Measurements from ENCODE around the gene PCDHGA11.
"Not testable (repeated sequence)": the region's sequence is repeated elsewhere in the genome, so short reads cannot be mapped to it uniquely, and the experiment has no call there.

Gene PCDHGA11

DNA sequence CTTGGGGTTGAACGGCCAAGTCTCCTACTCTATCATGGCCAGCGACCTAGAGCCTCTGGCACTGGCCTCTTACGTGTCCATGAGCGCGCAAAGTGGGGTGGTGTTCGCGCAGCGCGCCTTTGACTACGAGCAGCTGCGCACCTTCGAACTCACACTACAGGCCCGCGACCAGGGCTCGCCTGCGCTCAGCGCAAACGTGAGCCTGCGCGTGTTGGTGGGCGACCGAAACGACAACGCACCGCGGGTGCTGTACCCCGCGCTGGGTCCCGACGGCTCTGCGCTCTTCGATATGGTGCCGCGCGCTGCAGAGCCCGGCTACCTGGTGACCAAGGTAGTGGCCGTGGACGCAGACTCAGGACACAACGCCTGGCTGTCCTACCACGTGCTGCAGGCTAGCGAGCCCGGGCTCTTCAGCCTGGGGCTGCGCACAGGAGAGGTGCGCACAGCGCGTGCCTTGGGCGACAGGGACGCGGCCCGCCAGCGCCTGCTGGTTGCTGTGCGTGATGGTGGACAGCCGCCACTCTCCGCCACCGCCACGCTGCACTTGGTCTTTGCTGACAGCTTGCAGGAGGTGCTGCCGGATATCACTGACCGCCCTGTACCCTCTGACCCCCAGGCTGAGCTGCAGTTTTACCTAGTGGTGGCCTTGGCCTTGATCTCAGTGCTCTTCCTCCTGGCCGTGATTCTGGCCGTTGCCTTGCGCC, 21.1 kb upstream of the PCDHGA11 start:
- DNase-seq = no peak

DNA sequence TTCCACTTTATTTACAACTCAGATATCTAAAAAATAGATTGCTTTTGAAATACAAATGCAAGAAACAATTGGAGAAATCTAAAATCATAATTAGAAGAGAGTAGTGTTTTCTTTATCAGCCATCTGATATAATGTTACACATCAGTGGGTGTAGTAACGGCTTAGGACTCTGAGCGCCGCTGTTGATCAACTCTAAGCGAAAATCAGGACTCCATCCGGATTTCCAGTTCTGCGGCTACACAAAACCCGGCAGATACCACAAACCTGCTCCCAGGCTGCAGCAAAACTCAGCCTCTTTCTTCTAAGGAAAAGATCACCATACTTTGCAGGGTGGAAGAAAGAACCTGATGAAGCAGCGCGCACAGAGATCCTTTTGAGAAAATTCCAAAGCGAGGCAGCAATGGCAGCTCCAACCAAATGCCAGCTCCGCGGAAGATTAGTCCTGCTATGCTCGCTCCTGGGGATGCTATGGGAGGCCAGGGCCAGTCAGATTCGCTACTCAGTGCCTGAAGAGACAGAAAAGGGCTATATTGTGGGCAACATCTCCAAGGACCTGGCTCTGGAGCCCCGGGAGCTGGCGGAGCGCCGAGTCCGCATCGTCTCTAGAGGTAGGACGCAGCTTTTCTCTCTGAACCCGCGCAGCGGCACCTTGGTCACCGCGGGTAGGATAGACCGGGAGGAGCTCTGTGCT, 18.2 kb upstream of the PCDHGA11 start, which contains the start of gene PCDHGA9:
TSS of gene PCDHGA9 (plus strand) at position 226 of the 691 bp plus-strand sequence. CDS start at position 401, 175 bp downstream.
- no peak for DNase-seq

DNA sequence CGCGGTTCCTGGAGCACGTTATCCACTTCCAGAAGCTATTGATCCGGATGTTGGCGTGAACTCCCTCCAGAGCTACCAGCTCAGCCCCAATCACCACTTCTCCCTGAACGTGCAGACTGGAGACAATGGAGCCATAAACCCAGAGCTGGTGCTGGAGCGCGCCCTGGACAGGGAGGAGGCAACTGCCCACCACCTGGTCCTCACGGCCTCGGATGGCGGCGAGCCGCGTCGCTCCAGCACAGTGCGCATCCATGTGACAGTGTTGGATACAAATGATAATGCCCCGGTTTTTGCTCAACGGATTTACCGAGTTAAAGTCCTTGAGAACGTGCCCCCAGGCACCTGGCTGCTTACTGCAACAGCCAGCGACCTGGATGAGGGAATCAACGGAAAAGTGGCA, 17.5 kb upstream of the PCDHGA11 start:
- no peak for DNase-seq

GRCh38 chr5:141407790-141408505, 12.9 kb upstream of the PCDHGA11 start, which contains the start of gene PCDHGB6:
PCDHGB6 (plus strand) TSS chr5:141408021; CDS start chr5:141408203, 182 bp downstream.
- DNase-seq = not testable (repeated sequence)

DNA sequence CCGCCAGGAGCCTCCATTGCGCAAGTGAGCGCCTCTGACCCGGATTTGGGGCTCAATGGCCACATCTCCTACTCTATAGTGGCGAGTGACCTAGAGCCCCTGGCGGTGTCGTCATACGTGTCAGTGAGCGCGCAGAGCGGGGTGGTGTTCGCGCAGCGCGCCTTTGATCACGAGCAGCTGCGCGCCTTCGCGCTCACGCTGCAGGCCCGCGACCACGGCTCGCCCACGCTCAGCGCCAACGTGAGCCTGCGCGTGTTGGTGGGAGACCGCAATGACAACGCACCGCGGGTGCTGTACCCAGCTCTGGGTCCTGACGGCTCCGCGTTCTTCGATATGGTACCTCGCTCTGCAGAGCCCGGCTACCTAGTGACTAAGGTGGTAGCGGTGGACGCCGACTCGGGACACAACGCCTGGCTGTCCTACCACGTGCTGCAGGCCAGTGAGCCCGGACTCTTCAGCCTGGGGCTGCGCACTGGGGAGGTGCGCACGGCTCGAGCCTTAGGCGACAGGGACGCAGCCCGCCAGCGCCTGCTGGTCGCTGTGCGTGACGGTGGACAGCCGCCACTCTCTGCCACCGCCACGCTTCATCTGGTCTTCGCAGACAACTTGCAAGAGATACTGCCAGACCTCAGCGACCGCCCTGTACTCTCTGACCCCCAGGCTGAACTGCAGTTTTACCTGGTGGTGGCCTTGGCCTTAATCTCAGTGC, 11.1 kb upstream of the PCDHGA11 start:
- DNase-seq = no peak

DNA sequence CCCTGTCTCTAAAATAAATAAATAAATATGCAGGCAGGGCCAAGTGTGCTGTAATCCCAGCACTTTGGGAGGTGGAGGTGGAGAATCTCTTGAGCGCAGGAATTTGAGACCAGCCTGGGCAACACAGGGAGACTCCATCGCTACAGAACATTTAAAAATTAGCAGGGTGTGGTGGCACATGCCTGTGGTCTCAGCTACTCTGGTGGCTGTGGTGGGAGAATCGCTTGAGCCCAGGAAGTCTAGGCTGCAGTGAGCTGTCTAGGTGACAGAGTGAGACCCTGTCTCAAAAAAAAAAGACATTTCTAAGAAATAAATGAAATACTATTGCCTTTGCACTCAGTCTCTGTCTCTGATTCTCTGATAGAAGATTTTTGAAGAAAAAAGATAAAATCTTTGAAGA, 9.3 kb upstream of the PCDHGA11 start:
- DNase-seq = no peak

GRCh38 chr5:141412854-141413539, 7.9 kb upstream of the PCDHGA11 start, which contains the start of gene PCDHGA10:
PCDHGA10 (plus strand) TSS chr5:141412987; CDS start chr5:141413176, 189 bp downstream.
- DNase-seq = peak; percentile 50 to 52

DNA sequence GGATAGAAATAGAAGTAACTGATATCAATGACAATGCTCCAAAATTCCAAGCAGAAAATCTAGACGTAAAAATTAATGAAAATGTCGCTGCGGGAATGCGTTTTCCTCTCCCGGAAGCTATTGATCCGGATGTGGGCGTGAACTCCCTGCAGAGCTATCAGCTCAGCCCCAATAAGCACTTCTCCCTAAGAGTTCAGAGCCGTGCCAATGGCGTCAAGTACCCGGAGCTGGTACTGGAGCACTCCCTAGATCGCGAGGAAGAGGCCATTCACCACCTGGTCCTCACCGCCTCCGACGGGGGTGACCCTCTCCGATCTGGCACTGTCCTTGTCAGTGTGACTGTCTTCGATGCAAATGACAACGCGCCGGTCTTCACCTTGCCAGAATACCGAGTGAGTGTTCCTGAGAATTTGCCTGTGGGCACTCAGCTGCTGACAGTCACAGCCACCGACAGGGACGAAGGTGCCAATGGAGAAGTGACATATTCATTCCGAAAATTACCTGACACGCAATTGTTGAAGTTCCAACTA, 7.2 kb upstream of the PCDHGA11 start:
- no peak for DNase-seq

GRCh38 chr5:141414548-141415274, 6.1 kb upstream of the PCDHGA11 start:
- DNase-seq = not testable (repeated sequence)

DNA sequence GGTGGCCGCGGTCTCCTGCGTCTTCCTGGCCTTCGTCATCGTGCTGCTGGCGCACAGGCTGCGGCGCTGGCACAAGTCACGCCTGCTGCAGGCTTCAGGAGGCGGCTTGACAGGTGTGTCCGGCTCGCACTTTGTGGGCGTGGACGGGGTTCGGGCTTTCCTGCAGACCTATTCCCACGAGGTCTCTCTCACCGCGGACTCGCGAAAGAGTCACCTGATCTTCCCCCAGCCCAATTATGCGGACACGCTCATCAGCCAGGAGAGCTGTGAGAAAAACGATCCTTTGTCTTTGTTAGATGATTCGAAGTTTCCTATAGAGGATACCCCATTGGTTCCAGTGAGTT, 5.6 kb upstream of the PCDHGA11 start:
- DNase-seq = not testable (repeated sequence)

DNA sequence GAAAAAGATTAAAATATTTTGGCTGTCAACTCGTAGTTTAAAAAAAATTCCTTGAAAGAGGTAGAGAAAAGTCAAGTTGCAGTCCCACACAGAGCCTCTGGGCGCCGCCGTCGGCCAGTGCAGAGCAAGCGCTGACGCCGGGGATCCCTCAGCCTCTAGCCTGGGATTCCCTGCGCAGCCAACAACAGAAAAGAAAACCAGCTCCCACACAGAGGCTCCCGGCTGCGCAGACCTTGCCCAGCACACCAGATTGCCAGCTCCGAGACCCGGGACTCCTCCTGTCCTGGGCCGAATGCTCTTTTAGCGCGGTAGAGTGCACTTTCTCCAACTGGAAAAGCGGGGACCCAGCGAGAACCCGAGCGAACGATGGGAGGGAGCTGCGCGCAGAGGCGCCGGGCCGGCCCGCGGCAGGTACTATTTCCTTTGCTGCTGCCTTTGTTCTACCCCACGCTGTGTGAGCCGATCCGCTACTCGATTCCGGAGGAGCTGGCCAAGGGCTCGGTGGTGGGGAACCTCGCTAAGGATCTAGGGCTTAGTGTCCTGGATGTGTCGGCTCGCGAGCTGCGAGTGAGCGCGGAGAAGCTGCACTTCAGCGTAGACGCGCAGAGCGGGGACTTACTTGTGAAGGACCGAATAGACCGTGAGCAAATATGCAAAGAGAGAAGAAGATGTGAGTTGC, 3.2 kb upstream of the PCDHGA11 start, which contains the start of gene PCDHGB7:
TSS of gene PCDHGB7 (plus strand) at position 184 of the 679 bp plus-strand sequence. CDS start at position 367, 183 bp downstream.
- DNase-seq = peak in 1 of 2 experiments; percentile 32

DNA sequence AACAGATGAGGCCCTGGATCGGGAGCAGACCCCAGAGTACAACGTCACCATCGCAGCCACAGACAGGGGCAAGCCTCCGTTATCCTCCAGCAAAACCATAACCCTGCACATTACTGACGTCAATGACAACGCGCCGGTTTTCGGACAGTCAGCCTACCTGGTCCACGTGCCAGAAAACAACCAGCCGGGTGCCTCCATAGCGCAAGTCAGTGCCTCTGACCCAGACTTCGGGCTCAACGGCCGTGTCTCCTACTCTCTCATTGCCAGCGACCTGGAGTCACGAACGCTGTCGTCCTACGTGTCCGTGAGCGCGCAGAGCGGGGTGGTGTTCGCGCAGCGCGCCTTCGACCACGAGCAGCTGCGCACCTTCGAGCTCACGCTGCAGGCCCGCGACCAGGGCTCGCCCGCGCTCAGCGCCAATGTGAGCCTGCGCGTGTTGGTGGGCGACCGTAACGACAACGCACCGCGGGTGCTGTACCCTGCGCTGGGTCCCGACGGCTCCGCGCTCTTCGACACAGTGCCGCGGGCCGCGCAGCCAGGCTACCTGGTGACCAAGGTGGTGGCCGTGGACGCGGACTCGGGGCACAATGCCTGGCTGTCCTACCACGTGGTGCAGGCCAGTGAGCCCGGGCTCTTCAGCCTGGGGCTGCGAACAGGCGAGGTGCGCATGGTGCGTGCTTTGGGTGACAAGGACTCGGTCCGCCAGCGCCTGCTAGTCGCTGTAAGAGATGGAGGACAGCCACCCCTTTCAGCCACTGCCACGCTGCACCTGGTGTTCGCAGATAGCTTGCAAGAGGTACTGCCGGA, 1.6 kb upstream of the PCDHGA11 start:
- no peak for DNase-seq

DNA sequence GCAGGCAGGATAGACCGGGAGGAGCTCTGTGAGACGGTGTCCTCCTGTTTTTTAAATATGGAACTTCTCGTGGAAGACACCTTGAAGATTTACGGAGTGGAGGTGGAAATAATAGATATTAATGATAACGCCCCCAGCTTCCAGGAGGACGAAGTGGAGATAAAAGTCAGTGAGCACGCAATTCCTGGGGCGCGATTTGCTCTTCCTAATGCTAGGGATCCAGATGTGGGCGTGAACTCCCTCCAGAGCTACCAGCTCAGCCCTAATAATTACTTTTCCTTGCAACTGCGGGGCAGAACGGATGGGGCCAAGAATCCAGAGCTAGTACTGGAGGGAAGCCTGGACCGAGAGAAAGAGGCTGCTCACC, 621 bp downstream of the PCDHGA11 start:
- DNase-seq = no peak

GRCh38 chr5:141422742-141423291, 2.0 kb downstream of the PCDHGA11 start:
- no peak for DNase-seq

- DNase-seq = no peak
Measured at GRCh38 chr5:141427783-141428426, 7.1 kb downstream of the PCDHGA11 start.

- DNase-seq = no peak
Measured at GRCh38 chr5:141430332-141431113, 9.7 kb downstream of the PCDHGA11 start, which contains the start of gene PCDHGA12. PCDHGA12 (plus strand) TSS chr5:141430507; CDS start chr5:141430760, 253 bp downstream.

- no peak for DNase-seq
Measured at GRCh38 chr5:141431286-141431685, 10.4 kb downstream of the PCDHGA11 start.

GRCh38 chr5:141432308-141432707, 11.5 kb downstream of the PCDHGA11 start:
- DNase-seq = not testable (repeated sequence)

All from activated CD4-positive, alpha-beta T cell treated with anti-CD3 and anti-CD28 coated beads, Interleukin-2, amount 50 U/mL, for 4 hours (primary cell).